Type B pancreatic cell (in vitro differentiated cells): ENCODE results near the gene DPT. TPM values are rescaled to one million over a fixed set of nuclear protein-coding genes. Genes with fewer than 3 reads are reported as not detected.

ENCODE experiments used
- DNase-seq: peaks from one replicate; pipeline ENCODE4 v3.0.0; 2021; ENCODE audit warnings: mixed read lengths; ENCODE audit not compliant: unreplicated experiment; ENCODE audit errors: extremely low spot score
- H3K27ac Mint-ChIP-seq: 2 replicates; pipeline ENCODE4 v1.8.0; 2021; ENCODE audit warnings: mild to moderate bottlenecking, mixed read lengths
- H3K27me3 Mint-ChIP-seq: 2 replicates; pipeline ENCODE4 v1.8.0; 2021; ENCODE audit warnings: mixed read lengths
- H3K36me3 Mint-ChIP-seq: 2 replicates; pipeline ENCODE4 v1.8.0; 2021; ENCODE audit warnings: mixed read lengths
- H3K4me1 Mint-ChIP-seq: one replicate; pipeline ENCODE4 v1.8.0; 2021; ENCODE audit warnings: mixed read lengths; ENCODE audit not compliant: unreplicated experiment
- H3K4me3 Mint-ChIP-seq: 2 replicates; pipeline ENCODE4 v1.8.0; 2021; ENCODE audit warnings: mild to moderate bottlenecking, mixed read lengths
- H3K9me3 Mint-ChIP-seq: 2 replicates; pipeline ENCODE4 v1.8.0; 2021; ENCODE audit warnings: mixed read lengths
- CTCF ChIP-seq: fragments of 200-600 bp; sonication (generic); conservative IDR thresholded peaks from 2 replicates; pipeline ENCODE4 v1.5.0; 2021; ENCODE audit warnings: antibody characterized with exemption, mild to moderate bottlenecking
- total RNA-seq: library from RNA; stranded (reverse); gene quantifications from 2 replicates; pipeline ENCODE4 v1.2.1, GENCODE V29; 2021; ENCODE audit warnings: low replicate concordance

DPT gene
- total RNA-seq, 1 donor from 2014 or later, result 0.22 TPM

- Mint-ChIP-seq H3K36me3 (no peaks in the 10 kb centered on the region), H3K4me1 (peaks cover 9% of the 10 kb centered on the region), H3K27me3 (no peaks in the 10 kb centered on the region), H3K9me3 (no peaks in the 10 kb centered on the region), H3K27ac (no peak overlapping the region), H3K4me3 (no peak overlapping the region)
- DNase-seq, result no peak
- TF ChIP-seq CTCF, result no peak
Measured at GRCh38 chr1:168751195-168751650, 22.2 kb upstream of the DPT start.

- Mint-ChIP-seq H3K27me3 (no peaks in the 10 kb centered on the region), H3K4me3 (no peak overlapping the region), H3K4me1 (no peaks in the 10 kb centered on the region), H3K27ac (no peak overlapping the region), H3K9me3 (no peaks in the 10 kb centered on the region), H3K36me3 (no peaks in the 10 kb centered on the region)
- TF ChIP-seq CTCF, result no peak
- DNase-seq, result no peak
Measured at GRCh38 chr1:168742994-168743650, 14.1 kb upstream of the DPT start.

GRCh38 chr1:168742386-168742785, 13.4 kb upstream of the DPT start:
- Mint-ChIP-seq H3K4me3 (no peak overlapping the region), H3K27me3 (no peaks in the 10 kb centered on the region), H3K36me3 (no peaks in the 10 kb centered on the region), H3K9me3 (no peaks in the 10 kb centered on the region), H3K27ac (no peak overlapping the region), H3K4me1 (no peaks in the 10 kb centered on the region)
- DNase-seq, result no peak
- no peak for TF ChIP-seq CTCF

- no peak overlapping the region for H3K4me3 Mint-ChIP-seq
- no peak for DNase-seq
- no peaks in the 10 kb centered on the region for H3K9me3 Mint-ChIP-seq
- no peaks in the 10 kb centered on the region for H3K4me1 Mint-ChIP-seq
- H3K36me3 Mint-ChIP-seq, result no peaks in the 10 kb centered on the region
- H3K27ac Mint-ChIP-seq, result no peak overlapping the region
- no peak for TF ChIP-seq CTCF
- peaks cover 8% of the 10 kb centered on the region for H3K27me3 Mint-ChIP-seq
Measured at GRCh38 chr1:168739908-168740307, 10.9 kb upstream of the DPT start.

- no peaks in the 10 kb centered on the region for H3K9me3 Mint-ChIP-seq
- H3K27ac Mint-ChIP-seq, result no peak overlapping the region
- H3K36me3 Mint-ChIP-seq, result no peaks in the 10 kb centered on the region
- peaks cover 13% of the 10 kb centered on the region for H3K27me3 Mint-ChIP-seq
- no peaks in the 10 kb centered on the region for H3K4me1 Mint-ChIP-seq
- H3K4me3 Mint-ChIP-seq, result no peak overlapping the region
- DNase-seq, result no peak
- no peak for TF ChIP-seq CTCF
Measured at GRCh38 chr1:168736520-168736919, 7.5 kb upstream of the DPT start.
